Astrocyte of the cerebellum (primary cell): Measurements from ENCODE around the gene ISYNA1.

Source experiments
- DNase-seq: peaks from one replicate; pipeline ENCODE4 v3.0.0-alpha.2; 2011; ENCODE audit warnings: low read depth
- H3K4me3 ChIP-seq: 2 replicates; pipeline ENCODE4 v1.5.1; 2011; ENCODE audit warnings: mild to moderate bottlenecking, low read depth, low read length, moderate library complexity
- in situ Hi-C: cut with HindIII; loops from 2 replicates; pipeline ENCODE4 v1.10.0; 2017; ENCODE audit warnings: low sequenced_read_pairs
- TF ChIP-seq, protein P1 (sequence below): IDR thresholded peaks from 2 replicates; pipeline ENCODE4 v1.5.1; 2012; ENCODE audit warnings: low read length, low read depth, moderate library complexity, mild to moderate bottlenecking; ENCODE audit errors: missing control alignments

ISYNA1 gene

DNA sequence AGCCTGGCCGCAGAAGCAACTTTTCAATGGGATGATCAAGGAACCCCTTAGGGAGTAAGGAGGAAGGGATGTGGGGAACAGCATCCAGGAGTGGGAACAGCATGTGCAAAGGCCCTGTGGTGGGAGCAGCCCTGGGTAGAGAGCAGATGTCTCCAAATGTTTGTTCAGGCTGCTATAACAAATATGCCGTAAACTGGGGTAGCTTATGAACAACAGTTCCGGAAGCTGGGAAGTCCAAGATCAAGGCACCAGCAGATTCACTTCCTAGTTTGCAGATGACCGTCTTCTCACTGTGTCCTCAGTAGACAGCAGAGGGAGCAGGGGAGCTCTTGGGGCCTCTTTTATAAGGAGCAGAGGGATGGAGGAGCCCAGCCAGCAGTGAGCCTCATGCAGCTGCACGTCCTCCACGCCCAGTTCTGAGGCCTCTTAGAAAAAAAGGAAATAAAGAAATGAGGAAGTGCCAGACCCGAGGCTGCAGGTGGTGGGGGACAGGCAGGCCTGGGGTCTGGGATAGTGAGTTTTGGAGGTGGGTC is 36.3 kb downstream of the ISYNA1 start:
- no peak overlapping the region for H3K4me3 ChIP-seq
- in situ Hi-C loops, result no loop called here
- TF ChIP-seq, protein P1, sequence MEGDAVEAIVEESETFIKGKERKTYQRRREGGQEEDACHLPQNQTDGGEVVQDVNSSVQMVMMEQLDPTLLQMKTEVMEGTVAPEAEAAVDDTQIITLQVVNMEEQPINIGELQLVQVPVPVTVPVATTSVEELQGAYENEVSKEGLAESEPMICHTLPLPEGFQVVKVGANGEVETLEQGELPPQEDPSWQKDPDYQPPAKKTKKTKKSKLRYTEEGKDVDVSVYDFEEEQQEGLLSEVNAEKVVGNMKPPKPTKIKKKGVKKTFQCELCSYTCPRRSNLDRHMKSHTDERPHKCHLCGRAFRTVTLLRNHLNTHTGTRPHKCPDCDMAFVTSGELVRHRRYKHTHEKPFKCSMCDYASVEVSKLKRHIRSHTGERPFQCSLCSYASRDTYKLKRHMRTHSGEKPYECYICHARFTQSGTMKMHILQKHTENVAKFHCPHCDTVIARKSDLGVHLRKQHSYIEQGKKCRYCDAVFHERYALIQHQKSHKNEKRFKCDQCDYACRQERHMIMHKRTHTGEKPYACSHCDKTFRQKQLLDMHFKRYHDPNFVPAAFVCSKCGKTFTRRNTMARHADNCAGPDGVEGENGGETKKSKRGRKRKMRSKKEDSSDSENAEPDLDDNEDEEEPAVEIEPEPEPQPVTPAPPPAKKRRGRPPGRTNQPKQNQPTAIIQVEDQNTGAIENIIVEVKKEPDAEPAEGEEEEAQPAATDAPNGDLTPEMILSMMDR, result peak; percentile 52
- DNase-seq, result no peak

DNA sequence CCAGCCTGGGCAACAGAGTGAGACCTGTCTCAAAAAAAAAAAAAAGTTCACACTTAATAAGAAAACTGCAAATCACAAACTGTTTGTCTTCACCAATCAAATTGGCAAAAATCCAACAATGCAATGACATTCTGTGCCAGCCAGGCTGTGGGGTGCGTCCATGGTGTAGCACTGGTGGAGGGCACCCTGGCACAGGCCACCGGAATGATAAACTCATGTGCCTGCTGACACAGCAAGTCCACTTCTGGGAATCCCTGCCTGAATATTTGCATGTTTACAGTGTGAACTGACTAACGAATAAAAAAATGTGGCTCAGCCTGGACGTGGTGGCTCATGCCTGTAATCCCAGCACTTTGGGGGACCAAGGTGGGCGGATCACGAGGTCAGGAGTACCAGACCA is 38.9 kb downstream of the ISYNA1 start:
- TF ChIP-seq, protein P1, result no peak
- in situ Hi-C loops, result no loop called here
- no peak for DNase-seq
- no peak overlapping the region for H3K4me3 ChIP-seq

DNA sequence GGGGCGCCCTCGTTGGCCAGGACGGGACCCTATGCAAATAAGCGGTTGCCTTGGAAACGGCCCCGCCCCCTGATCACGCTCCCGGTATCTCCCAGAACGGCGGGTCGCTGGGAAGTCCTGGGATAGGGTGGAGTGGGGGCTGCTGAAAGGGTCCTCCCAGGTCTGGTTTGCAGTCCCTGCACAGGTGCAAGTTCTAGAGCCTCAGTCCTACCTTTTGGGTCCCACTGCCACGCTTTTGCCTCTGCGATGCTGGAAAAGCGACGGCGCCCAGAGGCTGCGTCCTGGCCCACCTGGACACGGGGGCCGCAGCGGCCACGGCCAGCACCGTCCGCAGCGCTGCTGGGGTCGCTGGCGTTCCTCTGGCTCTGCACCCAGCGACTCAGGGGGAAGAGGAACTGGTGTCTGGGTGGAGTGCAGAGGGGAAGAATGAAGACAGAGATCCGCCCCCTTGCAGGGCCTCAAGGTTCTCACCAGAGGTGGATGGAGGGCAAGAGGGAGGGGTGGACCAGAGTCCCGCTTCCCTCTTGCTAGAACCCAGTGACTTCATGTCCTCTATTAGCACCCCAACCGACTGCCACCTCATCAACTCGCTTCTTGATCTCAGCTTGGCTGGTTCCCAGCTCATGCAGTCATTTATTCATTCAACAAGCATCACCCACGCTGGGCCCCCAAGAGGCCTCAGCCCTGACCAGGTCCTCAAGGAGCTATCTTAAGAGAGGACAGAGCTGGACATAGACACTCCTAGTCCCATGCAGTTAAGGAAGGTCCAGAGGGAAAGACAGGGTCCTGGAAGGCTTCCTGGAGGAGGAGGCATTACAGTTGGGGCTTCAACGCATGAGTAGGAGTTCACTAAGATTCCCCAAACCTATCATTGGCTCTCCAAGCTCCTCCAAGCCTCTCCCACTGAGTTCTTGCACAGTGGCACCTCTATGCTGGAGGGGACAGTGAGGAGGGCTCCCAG is 40.4 kb downstream of the ISYNA1 start, which contains the start of gene LRRC25:
LRRC25 (minus strand) TSS at position 381 of the 961 bp plus-strand sequence. CDS start 659 bp downstream, outside the sequence.
- no peak for DNase-seq
- no peak within 1 kb of the TSS for H3K4me3 ChIP-seq
- in situ Hi-C loops, result no loop called here
- TF ChIP-seq, protein P1, result no peak

DNA sequence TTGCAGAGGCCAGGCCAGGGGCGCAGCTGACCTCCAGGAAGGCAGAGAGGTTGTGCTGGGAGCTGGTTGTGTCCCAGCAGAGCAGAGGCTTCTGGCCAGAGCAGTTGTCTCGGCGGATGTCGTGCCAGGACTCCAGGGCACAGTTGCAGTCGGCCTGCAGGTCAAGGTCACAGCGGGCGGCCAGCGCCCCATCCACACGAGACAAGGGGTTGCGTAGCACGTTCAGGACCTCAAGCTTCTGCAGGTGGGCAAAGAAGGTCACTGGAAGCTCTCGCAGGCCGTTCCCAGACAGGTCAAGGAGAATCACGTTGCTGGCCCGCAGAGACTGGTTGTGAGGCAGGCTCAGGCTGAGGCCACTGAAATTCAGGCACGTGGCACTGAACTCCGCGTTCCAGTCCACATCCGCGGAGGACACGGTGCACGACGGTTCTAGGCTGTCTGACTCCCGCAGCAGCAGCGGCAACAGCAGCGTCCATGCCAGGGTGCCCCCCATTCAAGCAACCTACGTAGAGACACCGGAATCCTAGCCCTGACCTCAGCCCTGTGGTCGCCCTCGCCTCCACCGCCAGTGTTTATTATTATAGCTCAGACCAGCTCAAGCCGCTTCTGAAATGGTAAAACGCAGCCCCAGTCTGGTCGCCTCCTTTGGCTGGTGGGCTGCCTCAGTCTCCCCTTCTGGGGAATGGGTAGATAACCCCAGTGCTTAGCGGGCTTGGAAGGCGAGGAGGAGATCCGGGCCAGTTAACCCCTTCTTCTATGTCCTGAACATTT is 41.3 kb downstream of the ISYNA1 start:
- H3K4me3 ChIP-seq, result no peak overlapping the region
- TF ChIP-seq, protein P1, result no peak
- no peak for DNase-seq
- in situ Hi-C loops, result no loop called here

DNA sequence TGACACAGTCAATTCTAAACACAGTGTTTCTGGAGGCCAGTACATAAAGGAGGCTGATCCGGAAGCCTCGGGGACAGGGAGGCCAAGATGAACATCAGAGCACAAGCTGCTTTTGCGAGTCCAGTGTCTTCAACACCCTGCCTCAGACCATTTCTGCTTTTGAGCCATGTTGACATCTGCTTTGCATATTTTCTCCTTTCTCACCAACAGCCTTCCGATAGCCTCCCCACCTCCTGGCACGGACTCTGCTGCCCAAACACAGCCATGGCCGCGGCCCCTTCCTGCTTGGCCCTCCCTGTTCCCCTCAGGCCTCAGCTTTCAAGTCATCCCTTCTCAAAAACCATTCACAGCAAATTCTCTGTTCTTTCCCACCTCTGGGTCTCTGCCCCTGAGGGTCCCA is 44.1 kb downstream of the ISYNA1 start:
- H3K4me3 ChIP-seq, result no peak overlapping the region
- in situ Hi-C loops, result no loop called here
- TF ChIP-seq, protein P1, result no peak
- DNase-seq, result no peak

DNA sequence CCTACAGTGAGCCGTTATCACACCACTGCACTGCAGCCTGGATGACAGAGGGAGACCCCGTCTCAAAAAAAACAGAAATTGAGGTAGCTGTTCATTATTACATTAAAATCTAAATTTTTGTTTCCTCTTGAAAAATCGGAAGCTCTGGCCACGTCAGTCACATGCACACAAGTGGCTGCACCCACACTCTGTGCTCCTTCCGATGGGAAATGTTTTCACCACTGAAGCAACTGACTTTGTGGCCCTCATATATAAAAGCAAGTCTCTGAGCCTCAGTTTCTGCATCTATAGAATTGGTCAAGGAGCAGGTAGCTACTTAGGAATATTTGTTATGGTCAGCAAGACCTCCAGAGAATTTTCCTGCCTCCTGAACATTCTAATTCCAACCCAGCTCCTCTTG is 45.0 kb downstream of the ISYNA1 start:
- in situ Hi-C loops, result no loop called here
- no peak for DNase-seq
- TF ChIP-seq, protein P1, result no peak
- H3K4me3 ChIP-seq, result no peak overlapping the region
